SU-DHL-6 (cell line): ENCODE data around the gene SMCR8.

Source experiments
- EZH2phosphoT487 ChIP-seq: fragments of 200-600 bp; sonication (generic), shearing (Covaris generic); conservative IDR thresholded peaks from 2 replicates; pipeline ENCODE4 v1.6.1; 2018; ENCODE audit warnings: mild to moderate bottlenecking, antibody characterized with exemption, low read length, moderate library complexity, mixed read lengths
- TF ChIP-seq, protein P1 (sequence below): fragments of 200-600 bp; sonication (generic); IDR thresholded peaks from one replicate; pipeline ENCODE4 v1.5.1; 2017; ENCODE audit warnings: antibody characterized with exemption, mild to moderate bottlenecking, low read length, moderate library complexity; ENCODE audit not compliant: insufficient read depth, poor library complexity, severe bottlenecking

DNA sequence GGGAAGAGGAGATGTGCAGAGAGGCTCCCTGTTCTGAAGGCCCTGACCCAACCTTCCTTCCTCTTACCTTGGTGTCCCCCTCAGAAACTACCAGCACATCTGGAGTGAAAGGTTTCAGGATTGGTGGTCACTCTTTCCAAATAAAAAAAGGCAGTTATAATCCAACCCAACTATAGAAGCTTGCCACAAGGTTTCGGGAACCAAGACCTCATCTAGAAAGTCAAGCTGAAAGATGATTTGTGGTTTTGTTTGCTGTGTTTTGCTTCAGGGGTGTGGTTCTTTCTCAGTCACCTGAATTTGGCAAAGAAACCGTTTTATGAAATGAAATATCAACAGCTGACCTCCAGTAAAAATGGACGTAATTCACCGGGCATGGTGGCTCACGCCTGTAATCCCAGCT lies 28.9 kb downstream of the SMCR8 start:
- TF ChIP-seq EZH2phosphoT487: no peak
- TF ChIP-seq, protein P1, sequence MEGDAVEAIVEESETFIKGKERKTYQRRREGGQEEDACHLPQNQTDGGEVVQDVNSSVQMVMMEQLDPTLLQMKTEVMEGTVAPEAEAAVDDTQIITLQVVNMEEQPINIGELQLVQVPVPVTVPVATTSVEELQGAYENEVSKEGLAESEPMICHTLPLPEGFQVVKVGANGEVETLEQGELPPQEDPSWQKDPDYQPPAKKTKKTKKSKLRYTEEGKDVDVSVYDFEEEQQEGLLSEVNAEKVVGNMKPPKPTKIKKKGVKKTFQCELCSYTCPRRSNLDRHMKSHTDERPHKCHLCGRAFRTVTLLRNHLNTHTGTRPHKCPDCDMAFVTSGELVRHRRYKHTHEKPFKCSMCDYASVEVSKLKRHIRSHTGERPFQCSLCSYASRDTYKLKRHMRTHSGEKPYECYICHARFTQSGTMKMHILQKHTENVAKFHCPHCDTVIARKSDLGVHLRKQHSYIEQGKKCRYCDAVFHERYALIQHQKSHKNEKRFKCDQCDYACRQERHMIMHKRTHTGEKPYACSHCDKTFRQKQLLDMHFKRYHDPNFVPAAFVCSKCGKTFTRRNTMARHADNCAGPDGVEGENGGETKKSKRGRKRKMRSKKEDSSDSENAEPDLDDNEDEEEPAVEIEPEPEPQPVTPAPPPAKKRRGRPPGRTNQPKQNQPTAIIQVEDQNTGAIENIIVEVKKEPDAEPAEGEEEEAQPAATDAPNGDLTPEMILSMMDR: no peak
